DMS53 treated with DMSO at 0.1 percent for 48 hours (cell line): ENCODE results near the gene MTCH1.
"Not testable (repeated sequence)": the region's sequence is repeated elsewhere in the genome, so short reads cannot be mapped to it uniquely, and the experiment has no call there.

Experiments
- DNase-seq: peaks from one replicate; lab custom pipeline; 2025; ENCODE audit not compliant: unreplicated experiment; lab: John Stamatoyannopoulos, UW

Gene MTCH1

GRCh38 chr6:36997811-36998722 lies 12.1 kb upstream of the MTCH1 start:
- DNase-seq, result no peak

- DNase-seq, result not testable (repeated sequence)
These were observed 4.4 kb upstream of the MTCH1 start for GRCh38 chr6:36990401-36990800.

GRCh38 chr6:36989264-36989663 lies 3.3 kb upstream of the MTCH1 start:
- DNase-seq, result no peak

- no peak for DNase-seq
These were observed 680 bp upstream of the MTCH1 start for GRCh38 chr6:36986704-36987047.

GRCh38 chr6:36985417-36985807 lies 584 bp downstream of the MTCH1 start:
- no peak for DNase-seq

GRCh38 chr6:36984581-36985416 lies 1.2 kb downstream of the MTCH1 start:
- DNase-seq, result no peak

- DNase-seq, result no peak
These were observed 2.5 kb downstream of the MTCH1 start for GRCh38 chr6:36983538-36983937.

GRCh38 chr6:36980876-36981619 lies 4.9 kb downstream of the MTCH1 start:
- DNase-seq, result no peak

- no peak for DNase-seq
These were observed 5.9 kb downstream of the MTCH1 start for GRCh38 chr6:36980129-36980528.

GRCh38 chr6:36979347-36979742 lies 6.7 kb downstream of the MTCH1 start:
- DNase-seq, result no peak

GRCh38 chr6:36978421-36979346 lies 7.3 kb downstream of the MTCH1 start:
- DNase-seq, result no peak

GRCh38 chr6:36977470-36977941 lies 8.5 kb downstream of the MTCH1 start:
- no peak for DNase-seq

GRCh38 chr6:36976931-36977330 lies 9.1 kb downstream of the MTCH1 start:
- DNase-seq, result no peak

- DNase-seq, result no peak
These were observed 9.5 kb downstream of the MTCH1 start for GRCh38 chr6:36976509-36976908.

GRCh38 chr6:36976007-36976264 lies 10.1 kb downstream of the MTCH1 start:
- DNase-seq, result no peak

GRCh38 chr6:36975231-36976006 lies 10.6 kb downstream of the MTCH1 start:
- DNase-seq, result no peak

- DNase-seq, result no peak
These were observed 12.3 kb downstream of the MTCH1 start for GRCh38 chr6:36973647-36974046.

- no peak for DNase-seq
These were observed 12.8 kb downstream of the MTCH1 start for GRCh38 chr6:36973190-36973589.

GRCh38 chr6:36971921-36972673 lies 13.9 kb downstream of the MTCH1 start:
- no peak for DNase-seq
